Retina (tissue), 1 donor: ENCODE measurements around the gene BMPR1B.

Experiments
- DNase-seq: peaks from one replicate; pipeline ENCODE4 v3.0.0-alpha.2; 2016

The BMPR1B gene

DNA sequence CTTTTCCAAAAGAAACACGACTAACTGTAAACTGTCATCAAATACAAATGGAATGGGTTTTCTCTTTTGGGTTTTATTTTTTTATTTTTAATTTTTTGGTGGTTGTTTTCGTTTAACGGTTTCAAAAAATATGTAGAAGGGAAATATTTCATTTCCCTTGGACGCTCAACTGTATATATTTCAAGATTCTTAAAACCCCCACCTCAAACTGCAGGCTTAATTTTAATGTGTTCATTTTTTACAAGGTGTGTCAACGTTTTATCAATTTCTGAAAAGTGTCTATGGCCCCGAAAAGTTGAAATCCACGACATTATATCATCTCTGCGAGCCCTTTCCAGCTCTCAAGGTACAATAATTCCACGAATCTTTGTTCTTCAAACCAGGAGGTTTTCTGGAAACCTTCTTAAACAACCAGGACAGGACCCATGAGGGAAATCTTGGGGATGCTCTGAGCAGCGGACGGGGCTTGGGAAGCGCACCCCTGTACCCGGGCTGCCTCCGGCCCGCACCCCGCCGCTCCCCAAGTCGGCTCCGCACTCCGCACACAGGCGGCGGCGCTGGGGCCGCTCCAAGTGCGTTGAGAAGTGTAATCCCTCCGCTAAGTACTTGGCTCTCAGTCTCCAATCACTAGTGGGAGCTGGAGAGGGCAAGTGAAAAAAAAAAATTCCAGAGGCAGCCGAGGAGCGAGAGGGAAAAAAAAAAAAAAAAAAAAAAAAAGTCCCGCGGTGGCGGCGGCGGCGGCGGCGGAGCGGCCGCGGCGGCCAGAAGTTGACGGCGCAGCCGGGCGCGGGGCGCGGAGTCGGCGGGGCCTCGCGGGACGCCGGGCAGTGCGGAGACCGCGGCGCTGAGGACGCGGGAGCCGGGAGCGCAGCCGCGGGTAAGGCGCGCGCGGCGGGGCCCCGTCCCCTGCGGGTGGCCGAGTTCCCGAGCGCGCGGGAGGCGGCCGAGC, at the start of gene BMPR1B:
Gene BMPR1B (plus strand): TSS at position 764 of the 949 bp plus-strand sequence. CDS start 346,470 bp downstream, outside the sequence.
- peak; percentile 83 for DNase-seq

DNA sequence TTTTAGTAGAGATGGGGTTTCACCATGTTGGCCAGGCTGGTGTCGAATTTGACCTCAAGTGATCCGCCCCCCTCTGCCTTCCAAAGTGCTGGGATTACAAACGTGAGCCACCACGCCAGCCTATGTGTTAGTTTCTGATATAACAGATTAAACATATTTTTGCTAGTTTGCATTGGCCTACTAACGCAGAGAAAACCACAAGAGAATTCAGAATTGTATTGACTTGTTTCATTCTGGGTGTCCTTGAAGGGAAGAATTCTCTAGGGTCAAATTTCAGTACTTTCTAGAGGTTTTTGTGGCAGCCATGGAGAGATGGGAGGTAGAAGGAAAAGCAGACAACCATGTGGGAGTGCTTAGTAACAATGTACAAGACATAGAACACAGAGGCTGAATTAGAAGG, 46.1 kb upstream of the BMPR1B start:
- DNase-seq, result no peak

DNA sequence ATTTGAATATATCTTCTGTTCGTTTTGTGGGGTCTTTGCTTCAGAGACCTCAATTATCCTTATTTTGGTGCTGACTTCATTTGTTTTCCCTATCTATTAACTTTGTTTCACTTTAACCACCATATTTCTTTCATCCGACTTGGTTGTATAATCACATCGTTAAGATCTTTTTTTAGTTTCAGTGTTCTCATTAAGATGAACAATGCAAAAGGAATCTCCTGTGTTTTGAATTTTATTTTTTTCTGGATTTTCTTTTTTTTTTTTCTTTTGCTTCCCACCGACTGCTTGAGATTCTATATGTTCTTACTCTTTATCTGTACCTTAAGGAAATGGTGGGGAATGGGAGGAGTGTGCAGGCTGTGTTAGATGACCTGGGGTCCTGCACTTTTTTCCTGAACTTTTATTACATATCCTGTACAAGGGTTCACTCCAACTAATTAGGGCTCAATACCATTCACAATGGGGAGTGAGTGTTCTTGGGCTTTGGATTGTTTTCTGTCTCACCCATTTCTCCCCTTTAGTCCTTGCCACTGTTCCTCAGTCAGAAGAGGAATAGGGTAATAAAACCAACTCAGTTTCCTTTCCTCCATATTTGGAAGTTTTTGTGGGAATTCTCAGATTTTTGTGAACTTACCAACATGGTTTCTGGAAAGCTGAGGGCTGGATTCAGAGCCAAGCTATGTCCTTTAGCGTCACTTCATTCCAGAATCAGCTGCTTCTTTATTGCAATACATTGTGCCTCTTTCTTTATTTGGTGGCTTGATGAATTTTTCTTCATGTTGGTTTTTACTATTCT, 43.2 kb upstream of the BMPR1B start:
- no peak for DNase-seq

DNA sequence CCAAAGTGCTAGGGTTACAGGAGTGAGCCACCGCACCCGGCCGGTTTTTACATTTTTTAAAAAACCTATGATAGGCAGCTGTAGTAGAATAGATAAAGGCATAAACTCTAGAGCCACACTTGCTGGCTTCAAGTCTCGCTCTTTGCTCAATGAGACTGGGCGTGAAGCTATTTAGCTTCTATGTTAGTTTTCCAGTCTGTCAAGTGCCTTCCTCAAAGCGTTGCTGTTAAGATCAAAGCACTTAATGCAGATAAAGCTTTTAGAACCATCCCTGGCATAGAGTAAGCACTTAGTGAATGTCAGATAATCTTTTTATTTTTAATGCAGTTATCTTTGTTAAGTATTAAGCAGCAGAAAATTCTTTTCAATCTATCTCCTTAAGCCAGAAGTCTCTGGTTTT, 42.0 kb upstream of the BMPR1B start:
- no peak for DNase-seq

DNA sequence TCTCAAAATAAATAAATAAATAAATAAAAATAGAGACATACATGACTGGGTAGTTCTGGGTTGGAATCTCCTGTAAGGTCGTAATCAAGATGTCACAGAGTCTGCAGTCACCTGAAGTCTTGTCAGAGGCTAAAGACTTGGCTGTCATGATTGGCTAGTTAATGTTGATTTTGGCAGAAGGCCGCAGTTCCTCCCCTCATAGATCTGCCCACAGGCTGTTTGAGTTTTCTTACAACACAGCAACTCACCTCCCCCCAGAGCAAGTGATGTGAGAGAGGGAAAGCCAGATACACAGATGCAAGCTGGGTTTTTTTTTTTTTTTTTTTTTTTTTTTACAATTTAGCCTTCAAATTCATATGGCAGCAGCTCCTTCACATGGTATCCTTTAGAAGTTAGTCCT, 36.4 kb upstream of the BMPR1B start:
- no peak for DNase-seq

DNA sequence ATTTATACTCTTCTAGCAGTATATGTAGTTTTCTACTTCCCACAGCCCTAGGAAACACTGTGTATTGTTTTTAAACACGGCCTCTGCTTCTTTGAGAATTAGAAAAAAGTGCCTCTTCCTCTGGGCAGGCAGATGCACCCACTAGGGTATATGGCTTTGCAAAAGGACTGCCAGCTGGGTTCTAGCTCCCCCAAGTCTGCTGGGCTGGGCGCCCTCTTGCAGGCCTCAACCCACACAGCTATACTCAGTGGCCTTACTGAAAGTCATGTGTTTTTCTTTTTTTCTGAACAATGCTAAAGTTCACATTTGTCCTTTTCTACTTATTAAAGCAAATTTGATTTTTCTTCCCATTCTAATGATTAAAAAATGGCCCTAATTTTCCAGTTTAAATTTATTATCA, 35.5 kb upstream of the BMPR1B start:
- DNase-seq, result no peak

DNA sequence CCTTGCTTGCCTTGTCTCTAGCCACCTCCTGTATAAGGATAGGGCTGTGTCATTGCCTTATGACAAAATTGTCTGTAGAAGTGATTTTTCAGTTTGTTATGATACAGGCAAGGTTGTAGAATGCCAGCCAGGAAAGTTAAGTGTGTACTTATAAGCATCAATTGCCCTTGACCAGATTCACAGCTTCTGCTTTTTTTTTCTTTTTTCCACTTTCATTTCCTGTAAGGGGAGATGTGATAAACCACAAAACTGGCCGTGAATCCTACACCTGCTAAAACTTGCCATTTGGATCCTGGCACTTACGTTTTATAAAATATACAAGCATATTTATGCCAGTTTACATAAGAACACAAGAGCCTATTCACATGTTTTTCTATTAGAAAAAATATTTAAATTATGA, 35.0 kb upstream of the BMPR1B start:
- no peak for DNase-seq

DNA sequence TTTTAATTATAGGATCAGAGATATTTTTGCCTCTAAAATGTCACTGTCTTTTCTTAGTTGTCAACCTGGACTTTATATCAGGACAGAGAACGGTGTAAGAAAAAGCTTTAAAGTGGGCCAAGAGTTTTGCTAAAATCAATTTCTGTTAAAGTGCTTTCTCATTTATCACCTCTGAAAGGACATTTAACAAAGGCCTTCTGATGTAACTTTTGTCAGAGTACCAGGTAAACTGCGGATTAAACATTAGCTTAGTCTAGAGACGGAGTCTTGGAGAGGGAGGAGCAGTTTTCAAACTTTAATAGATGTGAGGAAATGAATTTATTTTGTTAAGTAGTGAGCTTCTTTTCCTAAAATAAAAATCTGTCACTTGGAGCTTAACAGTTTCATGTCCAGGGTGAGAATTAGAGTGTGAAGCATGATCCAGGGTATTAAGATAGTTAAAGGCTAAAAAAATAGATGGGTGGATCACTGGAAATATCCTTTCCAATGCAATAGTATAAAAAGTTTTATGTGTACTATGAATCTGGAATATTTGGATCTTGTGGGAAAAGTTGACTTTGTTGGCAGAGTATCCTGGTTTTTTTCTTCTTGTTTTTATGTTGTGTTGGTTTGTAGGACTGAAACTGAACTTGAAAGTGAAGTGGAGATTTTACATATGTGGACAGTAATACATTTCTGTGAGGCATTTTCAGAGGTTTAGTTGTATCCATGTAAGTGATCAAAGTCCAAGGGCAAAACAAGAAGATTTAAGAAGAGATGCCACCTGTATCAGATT, 33.6 kb upstream of the BMPR1B start:
- no peak for DNase-seq

DNA sequence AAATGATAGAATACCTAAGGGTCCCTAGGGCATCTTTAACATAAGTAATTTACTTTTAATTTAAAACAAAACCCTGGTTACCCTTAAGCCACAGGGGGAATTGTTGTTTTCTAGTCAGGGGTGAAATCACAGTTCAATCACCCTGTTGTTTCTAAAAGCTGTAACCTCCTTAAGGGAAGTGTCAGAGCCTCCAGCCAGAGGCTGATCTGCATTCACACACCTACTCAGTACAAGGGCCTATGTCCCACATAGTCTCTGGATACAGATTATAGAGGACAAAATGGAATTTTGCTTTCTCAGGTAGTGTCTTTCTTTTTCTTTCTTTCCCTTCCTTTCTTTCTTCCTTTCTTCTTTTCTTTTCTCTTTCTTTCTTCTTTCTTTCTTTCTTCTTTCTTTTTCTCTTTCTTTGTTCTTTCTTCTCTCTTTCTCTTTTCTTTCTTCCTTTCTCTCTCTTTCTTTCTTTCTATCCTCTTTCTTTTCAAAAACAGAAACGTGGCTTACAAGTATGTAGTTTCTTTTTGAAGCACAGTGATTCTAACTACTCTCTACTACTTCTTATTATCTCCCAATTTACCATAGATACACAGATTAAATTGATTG, 31.1 kb upstream of the BMPR1B start:
- DNase-seq, result no peak

DNA sequence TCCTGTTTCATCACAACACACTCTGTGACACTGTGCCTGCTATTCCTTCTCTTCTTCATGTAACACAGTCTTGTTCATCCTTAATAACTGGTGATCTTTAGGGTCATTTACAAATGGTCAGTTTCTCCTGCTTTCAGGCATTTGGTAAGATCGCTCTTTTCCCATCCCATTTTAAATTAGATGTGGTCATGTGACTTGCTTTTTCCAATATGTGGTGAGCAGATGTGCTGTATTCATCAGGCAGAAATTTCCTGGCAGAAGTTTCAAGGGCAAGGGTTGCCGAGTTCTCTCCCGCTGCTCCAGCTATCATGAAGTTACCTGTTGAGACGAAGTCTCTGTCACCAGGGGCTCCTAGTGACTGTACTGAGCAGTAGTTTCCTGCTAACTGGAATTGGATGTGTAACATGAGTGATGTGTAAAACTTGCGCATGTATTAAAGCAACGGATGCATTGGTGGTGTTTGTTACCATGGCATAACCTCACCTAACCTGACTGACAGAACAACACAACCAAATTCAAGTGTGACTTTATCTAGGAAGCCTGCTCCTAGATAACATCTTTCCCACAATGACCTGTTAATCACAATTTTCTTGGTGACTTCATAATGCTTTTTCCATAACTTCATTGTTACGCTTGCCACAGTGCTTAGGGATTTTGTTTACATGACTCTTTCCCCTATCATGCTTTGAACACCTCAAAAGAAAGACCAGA, 29.5 kb upstream of the BMPR1B start:
- no peak for DNase-seq

DNA sequence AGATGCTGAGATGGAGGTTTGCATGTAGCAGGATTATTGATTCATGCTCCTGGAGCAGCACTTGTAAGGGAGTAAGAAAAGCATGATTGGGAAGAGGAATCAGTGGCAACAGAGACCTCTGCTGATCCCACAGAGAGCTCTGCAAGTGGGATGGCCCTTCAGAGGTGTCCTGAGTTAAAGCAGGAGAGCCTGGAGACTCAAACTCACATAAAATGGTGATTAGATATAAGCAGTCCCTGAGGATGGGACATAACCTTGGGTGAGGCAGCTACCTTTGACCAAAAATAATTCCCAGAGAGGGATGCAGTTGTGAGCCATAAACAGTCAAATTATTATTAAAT, 25.4 kb upstream of the BMPR1B start:
- no peak for DNase-seq

DNA sequence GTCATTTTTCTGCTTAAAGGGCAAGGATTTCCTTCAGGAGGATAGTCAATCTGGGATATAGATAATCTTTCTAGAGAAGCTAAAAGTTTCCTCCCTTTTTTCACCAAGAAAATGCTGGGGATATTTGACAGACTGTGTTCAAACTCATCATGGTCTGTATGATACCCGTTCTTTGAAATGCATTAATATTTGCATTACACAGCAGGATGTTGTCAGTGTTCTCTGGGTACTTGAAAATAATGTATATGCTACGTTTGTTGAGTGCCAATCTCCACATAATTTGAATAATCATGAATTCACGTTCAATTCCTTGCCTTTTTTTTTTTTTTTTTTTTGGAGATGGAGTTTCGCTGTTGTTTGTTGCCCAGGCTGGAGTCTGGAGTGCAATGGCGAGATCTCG, 18.0 kb upstream of the BMPR1B start:
- no peak for DNase-seq

DNA sequence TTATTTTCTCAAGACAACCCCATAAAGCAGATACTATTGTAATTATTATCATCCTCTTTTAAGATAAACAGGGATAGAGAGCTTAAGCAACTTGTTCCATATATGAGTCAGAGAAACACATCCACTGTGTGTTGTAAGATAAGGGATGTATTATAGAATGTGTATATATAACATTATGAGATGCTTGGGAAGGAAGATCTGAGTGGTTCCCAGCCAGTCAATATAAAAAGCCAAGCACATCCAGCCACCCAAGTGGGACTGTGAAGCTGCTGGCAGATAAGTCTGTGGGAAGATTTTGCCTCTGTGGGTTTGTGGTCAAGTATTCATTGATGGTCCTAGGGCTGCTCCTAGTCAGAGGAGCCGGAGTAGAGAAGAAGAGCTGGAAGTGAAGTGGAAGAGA, 16.5 kb upstream of the BMPR1B start:
- no peak for DNase-seq

DNA sequence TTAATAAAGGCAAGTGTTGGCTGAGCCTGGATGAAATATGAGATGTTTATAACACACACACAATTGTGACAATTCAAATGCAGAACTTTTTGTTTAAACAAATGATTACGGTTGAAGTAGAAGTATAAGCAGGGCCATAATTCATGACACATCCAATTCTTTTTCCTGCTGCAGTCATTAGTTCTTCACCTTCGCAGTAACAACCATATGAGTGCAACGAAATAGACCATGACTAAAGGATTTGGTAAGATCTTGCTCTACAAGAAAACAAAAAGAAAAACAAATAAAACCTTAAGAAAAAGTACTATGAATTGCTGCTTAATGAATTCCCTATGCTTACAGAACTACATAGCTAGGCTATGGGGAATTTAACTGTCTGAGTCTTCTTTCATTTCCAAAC, 13.9 kb upstream of the BMPR1B start:
- DNase-seq, result no peak

DNA sequence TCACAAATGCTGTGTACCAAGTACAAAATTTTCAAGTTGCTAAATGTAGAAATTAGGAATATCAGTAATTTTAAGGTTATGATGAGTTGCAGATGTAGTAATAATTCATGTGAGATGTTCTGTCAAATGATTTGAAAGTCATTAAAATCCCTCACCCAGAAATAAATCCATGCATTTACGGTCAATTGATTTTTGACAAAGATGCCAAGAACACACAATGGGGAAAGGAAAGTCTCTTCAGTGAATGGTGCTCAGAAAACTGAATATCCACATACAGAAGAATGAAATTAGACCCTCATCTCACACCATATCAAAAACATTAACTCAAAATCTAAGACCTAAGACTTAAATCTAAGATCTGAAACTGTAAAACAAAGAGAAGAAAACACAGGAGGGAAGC, 12.9 kb upstream of the BMPR1B start:
- peak; percentile 62 for DNase-seq

DNA sequence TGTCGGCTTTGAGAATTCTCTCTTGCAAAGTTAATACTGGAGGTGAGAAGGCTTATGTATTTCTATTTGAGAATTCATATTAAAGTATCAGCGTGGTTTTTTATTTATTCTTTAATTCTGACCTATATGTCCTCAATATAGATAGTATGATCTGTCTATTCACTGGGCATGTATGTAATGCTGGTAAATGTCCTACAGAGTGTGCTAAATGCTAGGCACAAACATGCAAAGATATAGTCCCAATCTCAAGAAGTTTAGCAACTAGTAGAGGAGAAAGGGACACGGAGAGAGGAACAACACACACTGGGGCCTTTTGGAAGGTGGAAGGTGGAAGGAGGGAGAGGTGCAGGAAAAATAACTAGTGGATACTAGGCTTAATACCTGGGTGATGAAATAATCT, 11.0 kb upstream of the BMPR1B start:
- no peak for DNase-seq

DNA sequence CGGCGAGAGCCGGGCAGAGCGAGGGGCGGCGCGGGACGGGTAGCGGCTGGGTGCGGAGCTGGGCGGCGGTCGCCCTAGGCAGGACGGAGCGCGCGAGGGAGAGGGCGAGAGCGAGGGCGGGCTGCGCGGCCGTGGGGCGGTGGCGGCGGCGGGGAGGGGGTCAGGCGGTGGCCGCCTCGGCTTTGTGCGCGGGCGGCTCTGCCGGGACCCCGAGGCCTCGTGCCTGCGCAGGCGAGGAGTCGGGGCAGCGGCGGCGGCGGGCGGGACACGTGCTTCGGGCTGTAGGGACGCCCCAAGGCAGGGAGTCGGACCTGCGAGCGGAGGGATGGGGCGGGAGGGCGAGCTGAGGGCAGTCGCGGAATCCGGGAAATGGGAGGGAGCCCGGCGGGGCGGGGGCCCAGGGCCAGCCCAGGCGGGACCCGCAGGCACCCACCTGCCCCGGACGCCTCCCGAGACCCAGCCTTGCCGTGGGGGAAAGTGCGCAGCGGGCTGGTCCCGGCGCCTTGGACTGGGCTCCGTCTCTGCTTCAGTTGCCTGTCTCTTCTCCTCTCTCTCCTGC, 465 bp downstream of the BMPR1B start:
- no peak for DNase-seq

DNA sequence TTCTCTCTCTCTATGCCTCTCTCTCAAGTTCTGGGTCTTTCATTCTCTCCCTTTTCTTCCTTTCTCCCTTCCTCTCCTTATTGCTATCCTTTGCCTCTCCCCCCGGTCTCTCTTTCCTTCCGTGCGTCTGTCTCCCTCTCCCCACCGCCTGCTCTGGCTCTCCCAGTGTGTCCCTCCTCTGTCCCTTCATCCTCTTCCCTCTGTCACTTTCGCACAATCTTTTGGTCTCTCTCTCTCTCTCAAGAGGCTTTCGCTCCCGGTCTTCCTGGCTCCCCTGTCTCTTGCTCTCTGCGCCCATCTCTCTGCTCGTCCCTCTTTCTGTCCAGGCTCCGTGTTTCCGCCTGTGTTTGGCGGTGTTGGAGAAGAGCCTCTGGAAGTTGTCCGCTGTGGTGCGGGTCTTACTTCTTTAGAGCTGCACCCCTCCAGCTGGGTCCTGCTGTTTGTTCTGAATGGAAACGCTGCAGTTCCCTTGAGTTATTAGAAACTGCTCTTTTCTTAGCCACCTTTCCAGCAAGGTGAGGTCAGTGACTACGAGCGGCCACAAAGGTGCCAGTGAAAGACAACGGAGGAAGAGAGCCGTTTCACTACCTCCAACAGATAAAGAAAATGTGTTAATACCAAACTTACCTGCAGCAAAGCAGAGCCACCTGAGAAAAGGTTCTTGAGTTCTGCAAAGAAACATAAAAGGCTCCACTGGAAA, 1.1 kb downstream of the BMPR1B start:
- peak; percentile 79 for DNase-seq

DNA sequence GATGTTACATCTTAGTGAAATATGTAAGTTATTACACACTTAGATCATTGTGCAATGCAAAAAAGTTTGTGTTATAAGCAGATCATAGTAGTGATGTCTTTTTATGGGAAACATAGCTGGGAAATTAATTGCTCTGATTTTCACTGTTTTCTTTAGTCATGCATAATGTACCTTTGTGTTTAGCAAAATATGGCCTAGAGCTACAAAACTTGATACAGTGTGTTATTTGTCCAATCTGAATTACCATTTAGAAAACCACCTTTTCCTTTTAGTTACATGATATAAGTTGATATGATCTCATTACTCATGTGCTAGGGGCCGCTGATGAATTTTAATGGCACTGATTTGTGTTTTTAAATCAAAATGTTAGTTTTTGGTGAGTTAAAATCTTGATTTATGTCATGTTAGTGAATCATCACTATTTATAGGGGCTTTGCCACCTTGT, 2.0 kb downstream of the BMPR1B start:
- no peak for DNase-seq

DNA sequence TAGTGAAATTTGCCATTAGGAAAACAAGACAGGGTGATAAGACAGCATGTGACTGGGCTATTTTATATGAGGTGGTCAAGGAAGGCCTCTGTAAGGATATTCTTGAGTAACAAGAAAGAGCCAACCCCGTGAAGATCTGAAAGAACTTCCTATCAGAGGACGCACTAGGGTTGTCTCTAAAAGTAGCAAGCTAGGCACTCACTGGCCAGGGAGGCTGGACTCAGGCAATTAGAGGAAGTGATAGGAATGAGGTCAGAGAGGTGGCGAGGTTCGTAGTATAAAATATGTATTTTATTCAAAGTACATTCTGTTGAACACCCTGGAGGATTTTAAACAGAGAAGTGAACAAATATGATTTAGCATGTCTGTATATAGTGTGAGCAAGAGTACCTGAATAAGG, 4.6 kb downstream of the BMPR1B start:
- no peak for DNase-seq

DNA sequence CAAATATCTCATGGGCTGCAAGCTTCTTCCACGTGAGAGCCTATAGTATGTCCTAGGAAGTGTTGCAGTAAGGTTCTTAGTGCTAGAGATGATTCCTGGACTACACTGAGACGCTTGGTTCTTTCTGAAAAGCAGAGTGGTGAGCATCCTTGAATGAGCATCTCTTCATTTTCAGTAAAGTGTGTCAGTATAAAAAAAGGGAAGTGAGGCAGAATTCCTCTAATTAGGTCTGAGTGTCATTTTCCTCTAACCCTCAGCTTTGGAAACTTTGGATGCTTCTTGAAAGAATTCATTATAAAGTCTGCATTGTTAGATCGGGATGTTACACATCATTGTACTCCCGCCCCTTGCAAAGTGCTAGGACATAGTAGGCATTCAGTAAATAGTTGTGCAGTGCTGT, 5.2 kb downstream of the BMPR1B start:
- no peak for DNase-seq
